GM23338 (cell line): ENCODE data around the gene AGBL4.

Experiments
- CREB1 ChIP-seq: fragments of 250-450 bp; sonication (Bioruptor Pico); IDR thresholded peaks from 2 replicates; pipeline ENCODE4 v1.5.0; 2020; ENCODE audit warnings: low read depth, mild to moderate bottlenecking, moderate library complexity
- EZH2phosphoT487 ChIP-seq: fragments of 200-600 bp; sonication (generic); IDR thresholded peaks from one replicate; pipeline ENCODE4 v1.8.1; 2018; ENCODE audit warnings: antibody characterized with exemption; ENCODE audit not compliant: unreplicated experiment
- JUNB ChIP-seq: IDR thresholded peaks from one replicate; pipeline ENCODE4 v1.6.1; 2016; ENCODE audit warnings: antibody characterized with exemption; ENCODE audit not compliant: unreplicated experiment
- POLR2AphosphoS5 ChIP-seq: IDR thresholded peaks from 2 replicates; pipeline ENCODE4 v1.6.1; 2016; ENCODE audit warnings: antibody characterized with exemption, low read depth
- TF ChIP-seq, protein P1 (sequence below), 2 experiments: fragments of 200-600 bp in 1 of 2; sonication (generic) in 1 of 2; conservative IDR thresholded peaks; 2 replicates each; pipeline versions ENCODE4 v1.5.1 to v1.6.1; 2016 to 2017; ENCODE audit warnings: antibody characterized with exemption in 2 of 2, low read depth in 2 of 2, mild to moderate bottlenecking in 2 of 2, moderate library complexity in 1 of 2

DNA sequence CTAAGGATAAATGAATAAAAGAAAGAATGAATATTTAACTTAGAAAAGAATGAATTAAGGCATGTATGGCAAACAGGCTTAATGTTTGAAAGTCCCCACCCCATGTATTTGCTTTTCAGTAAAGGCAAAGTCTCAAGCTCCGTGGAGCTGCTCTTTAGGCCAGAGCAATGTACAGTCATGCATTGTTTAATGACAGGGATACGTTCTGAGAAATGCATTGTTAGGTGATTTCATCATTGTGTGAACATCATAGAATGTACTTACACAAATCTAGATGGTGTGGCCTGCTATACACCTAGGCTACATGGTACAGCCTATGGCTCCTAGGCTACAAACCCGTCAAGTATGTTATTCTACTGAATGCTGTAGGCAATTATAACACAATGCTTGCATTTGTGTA, 1500.2 kb downstream of the AGBL4 start:
- no peak for TF ChIP-seq POLR2AphosphoS5
- TF ChIP-seq, protein P1, sequence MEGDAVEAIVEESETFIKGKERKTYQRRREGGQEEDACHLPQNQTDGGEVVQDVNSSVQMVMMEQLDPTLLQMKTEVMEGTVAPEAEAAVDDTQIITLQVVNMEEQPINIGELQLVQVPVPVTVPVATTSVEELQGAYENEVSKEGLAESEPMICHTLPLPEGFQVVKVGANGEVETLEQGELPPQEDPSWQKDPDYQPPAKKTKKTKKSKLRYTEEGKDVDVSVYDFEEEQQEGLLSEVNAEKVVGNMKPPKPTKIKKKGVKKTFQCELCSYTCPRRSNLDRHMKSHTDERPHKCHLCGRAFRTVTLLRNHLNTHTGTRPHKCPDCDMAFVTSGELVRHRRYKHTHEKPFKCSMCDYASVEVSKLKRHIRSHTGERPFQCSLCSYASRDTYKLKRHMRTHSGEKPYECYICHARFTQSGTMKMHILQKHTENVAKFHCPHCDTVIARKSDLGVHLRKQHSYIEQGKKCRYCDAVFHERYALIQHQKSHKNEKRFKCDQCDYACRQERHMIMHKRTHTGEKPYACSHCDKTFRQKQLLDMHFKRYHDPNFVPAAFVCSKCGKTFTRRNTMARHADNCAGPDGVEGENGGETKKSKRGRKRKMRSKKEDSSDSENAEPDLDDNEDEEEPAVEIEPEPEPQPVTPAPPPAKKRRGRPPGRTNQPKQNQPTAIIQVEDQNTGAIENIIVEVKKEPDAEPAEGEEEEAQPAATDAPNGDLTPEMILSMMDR (conservative IDR thresholded peaks at IDR 0.05; ENCODE audit: low read depth in 2 of 2), result no peak
- TF ChIP-seq EZH2phosphoT487, result no peak
- no peak for TF ChIP-seq CREB1 (CRISPR knock-in tag)
- no peak for TF ChIP-seq JUNB
